HG02938 (cell line): ENCODE results near the gene LILRB4.
"Not testable (repeated sequence)": the region's sequence is repeated elsewhere in the genome, so short reads cannot be mapped to it uniquely, and the experiment has no call there.

Experiments used
- ATAC-seq: cut with Tn5 transposase; IDR thresholded peaks from one replicate; pipeline ENCODE4 v1.9.1; 2021; ENCODE audit warnings: mild to moderate bottlenecking, moderate library complexity; ENCODE audit not compliant: unreplicated experiment

LILRB4 gene

GRCh38 chr19:54662730-54663129 lies at the start of gene LILRB4:
Gene LILRB4, plus strand, starts transcription at chr19:54662985. Its CDS starts 49 bp downstream, at chr19:54663034.
- no peak for ATAC-seq

DNA sequence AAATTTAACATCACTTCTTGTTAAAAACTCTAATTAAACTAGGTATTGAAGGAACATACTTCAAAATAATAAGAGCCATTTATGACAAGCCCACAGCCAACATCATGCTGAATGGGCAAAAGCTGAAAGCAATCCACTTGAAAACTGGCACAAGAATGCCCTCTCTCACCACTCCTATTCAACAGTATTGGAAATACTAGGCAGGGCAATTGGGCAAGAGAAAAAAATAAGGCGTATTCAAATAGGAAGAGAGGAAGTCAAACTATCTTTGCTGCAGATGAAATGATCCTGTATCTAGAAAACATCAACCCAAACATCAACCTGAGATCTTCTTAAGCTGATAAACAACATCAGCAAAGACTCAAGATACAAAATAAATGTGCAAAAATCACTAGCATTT lies 48.1 kb upstream of the LILRB4 start:
- ATAC-seq = no peak

DNA sequence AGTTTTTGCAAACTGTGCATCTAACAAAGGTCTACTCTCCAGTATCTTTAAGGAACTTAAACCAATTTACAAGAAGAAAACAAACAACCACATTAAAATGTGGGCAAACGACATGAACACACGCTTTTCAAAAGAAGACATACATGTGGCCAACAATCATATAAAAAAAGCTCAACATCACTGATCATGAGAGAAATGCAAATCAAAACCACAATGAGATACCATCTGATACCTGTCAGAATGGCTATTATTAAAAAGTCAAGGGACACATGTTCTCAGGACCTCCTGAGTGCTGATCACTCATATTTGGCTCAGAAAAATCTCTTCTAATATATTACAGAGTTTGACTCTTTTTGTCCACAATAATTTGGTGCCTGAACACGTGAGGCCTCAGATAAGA lies 46.7 kb upstream of the LILRB4 start:
- no peak for ATAC-seq

DNA sequence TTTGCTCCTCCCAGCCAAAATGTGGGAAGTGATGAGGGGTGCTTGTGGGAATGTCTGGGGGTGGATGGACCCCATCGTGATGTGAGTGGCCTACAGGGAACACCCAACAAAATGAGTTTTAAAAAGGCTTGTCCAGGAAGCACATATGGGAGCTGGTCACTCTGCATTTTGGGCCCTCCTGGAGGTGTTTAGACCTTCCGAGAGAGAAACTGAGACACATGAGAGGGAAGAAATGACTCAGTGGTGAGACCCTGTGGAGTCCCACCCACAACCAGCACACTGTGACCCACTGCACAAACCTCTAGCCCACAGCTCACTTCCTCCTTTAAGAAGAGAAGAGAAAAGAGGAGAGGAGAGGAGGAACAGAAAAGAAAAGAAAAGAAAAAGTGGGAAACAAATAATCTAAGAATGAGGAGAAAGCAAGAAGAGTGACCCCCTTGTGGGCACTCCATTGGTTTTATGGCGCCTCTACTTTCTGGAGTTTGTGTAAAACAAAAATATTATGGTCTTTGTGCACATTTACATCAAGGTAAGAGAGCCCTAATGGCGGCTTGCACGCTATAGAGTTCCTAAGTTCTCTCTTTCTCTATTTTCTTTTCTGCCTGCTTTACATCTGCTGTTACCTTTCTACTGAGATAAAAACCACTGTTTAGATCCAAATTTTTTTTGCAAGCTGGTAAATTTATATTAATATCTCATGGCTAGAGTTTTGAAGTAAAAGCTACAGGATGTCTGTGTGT lies 45.8 kb upstream of the LILRB4 start:
- ATAC-seq = peak; percentile 85

- no peak for ATAC-seq
Measured at GRCh38 chr19:54620464-54620863, 42.3 kb upstream of the LILRB4 start.

- ATAC-seq = no peak
Measured at GRCh38 chr19:54622431-54622830, 40.4 kb upstream of the LILRB4 start.

DNA sequence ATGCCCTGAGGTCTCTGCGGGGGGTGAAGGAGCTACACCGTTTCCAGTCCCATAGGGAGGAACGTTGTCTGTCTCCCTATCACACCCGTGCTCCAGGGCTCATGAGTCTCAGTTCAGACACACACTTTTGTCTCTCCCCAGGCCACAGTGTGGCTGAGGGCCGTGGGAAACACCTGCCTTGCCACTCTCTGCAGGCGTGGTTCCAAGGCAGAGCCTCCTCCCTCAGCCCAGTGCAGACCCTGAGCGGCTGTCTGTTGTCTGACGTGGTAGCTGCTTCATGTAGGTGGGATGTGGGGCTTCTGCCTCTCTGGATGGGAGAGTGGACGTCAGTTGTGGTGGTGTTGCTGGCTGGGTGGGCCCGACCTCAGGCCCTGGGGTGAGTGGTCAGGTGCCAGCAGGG lies 38.6 kb upstream of the LILRB4 start:
- ATAC-seq = not testable (repeated sequence)

DNA sequence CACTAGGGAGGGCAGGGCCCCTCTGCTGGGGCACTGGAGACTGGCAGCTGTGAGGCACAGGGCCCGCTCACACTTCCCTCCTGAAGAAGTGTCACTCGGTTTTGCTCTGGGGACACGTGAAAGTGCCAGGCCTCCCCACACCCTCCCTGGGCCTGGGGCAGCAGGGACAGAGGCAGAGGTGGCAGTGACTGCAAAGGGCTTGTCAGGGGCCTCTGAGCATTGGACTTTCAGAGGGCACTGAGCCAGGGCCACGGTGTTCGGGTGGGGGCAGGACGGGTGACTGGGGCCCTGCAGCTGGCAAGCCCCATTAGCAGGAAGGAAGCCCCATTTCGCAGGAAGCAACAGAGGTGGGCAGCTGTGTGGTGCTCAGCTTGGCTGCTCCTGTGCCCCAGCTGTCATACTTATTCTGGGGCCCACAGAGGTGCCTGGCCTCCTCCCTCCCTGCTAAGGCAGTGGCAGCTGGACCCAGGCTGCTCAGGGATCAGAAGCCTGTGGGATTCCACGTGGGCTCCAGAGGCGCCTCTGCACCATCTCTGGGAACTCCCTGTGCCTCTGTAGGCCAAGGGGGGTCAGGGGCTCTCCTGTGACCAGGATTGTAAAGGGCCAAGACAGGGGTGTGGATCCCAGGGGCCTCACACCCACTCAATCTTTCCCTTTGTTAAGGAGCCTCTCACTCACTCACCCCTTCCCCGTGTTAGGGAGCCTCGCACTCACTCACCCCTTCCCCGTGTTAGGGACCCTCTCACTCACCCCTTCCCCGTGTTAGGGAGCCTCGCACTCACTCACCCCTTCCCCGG lies 37.7 kb upstream of the LILRB4 start:
- not testable (repeated sequence) for ATAC-seq

DNA sequence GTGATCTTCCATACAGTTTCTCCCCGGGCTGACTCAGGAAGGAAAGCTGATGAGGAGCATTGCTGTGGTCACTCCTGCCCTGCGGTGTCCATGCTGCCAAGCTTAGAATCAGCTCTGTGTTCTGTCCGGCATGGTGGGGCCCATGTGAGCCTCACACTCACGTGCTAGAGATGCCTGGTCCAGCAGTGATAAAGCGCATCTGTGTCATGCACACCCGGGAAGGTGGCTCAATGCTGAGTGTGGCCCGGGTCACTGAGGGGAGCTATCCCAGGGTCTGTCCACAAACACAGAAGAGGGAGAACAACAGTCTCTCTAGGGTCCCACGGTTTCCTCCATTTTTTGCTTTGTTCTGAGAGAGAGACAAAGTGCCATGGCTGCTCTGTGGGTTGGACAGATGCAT lies 36.0 kb upstream of the LILRB4 start:
- ATAC-seq = no peak

DNA sequence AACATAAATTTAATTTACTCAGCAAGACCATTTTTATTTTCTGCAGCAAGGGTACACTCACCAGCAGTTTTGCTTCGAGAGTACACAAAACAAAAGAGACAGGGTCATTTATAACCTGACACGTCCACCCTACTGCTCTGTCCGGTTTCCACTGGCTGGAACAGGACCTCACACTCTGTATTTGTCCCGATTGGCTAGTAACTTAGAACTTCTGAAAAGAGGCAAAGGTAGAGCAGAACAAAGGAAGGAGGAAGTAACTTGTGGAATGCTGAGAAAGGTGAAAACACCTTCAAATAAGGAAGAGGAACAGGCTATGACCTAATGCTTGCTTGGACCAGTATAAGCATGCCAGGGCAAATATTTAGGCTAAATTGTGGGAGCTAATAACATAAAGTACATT lies 34.9 kb upstream of the LILRB4 start:
- not testable (repeated sequence) for ATAC-seq

DNA sequence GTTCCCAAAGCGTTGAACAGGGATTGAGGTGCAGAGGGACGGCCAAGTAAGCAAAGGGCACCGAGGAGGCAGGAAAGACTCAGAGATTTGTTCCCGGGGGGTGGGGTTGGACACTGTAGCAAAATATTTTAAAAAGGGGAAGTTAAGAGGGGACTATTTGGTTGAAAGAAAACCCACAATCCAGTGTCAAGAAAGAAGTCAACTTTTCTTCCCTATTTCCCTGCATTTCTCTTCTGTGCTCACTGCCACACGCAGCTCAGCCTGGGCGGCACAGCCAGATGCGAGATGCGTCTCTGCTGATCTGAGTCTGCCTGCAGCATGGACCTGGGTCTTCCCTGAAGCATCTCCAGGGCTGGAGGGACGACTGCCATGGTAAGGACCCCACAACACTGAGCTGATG lies 32.5 kb upstream of the LILRB4 start, which contains the start of gene LILRB1:
Gene LILRB1, plus strand, starts transcription at position 223 of the 400 bp plus-strand sequence. CDS start 590 bp downstream, outside the sequence.
- not testable (repeated sequence) for ATAC-seq

- no peak for ATAC-seq
Measured at GRCh38 chr19:54630782-54631181, 32.0 kb upstream of the LILRB4 start.

GRCh38 chr19:54631489-54632337 lies 31.1 kb upstream of the LILRB4 start:
- ATAC-seq = not testable (repeated sequence)

DNA sequence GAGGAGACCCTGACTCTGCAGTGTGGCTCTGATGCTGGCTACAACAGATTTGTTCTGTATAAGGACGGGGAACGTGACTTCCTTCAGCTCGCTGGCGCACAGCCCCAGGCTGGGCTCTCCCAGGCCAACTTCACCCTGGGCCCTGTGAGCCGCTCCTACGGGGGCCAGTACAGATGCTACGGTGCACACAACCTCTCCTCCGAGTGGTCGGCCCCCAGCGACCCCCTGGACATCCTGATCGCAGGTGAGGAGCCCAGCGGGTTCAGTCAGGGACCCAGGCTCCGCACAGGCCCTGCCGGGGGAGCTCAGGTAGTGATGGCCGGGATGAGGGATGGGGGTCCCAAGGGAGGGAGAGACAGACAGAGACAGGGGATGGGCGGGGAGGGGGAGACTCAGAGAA lies 30.3 kb upstream of the LILRB4 start:
- not testable (repeated sequence) for ATAC-seq

DNA sequence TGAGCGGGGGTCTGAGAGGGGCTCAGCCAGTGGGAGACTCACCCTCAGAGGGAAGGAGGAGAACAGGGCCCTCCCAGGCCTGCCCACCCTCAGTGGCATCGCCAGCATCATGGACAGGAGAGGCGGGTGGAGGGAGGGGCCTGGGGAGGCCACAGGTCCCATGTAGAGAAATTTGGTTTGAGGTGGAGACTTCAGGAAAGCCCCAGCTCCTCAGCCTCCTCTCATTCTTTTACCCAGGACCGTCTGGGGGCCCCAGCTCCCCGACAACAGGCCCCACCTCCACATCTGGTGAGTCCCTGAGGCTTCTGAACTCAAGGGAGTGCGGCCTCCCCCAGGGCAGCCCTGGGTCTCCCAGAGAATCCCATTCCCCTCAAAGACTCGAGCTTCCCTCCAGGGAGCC lies 29.4 kb upstream of the LILRB4 start:
- ATAC-seq = no peak

DNA sequence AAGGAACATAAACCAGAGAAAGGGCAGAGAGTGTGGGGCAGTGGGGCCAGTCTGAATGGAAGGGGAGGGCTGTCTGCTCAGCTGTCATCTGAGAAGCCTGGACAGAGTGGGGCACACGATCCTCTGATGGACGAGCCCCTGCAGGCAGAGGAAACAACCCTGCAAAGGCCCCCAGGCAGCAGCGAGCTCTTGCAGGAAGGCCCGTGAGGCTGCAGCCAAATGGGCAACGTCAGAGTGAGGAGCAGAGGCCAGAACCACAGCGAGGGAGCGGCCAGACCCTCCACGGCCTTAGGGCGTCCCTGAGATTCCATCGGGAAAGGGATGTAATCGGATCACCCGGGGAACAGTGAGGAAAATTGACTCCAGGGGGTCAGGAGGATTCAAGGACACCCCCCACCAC lies 26.7 kb upstream of the LILRB4 start:
- not testable (repeated sequence) for ATAC-seq

- no peak for ATAC-seq
Measured at GRCh38 chr19:54638683-54639082, 24.1 kb upstream of the LILRB4 start.

DNA sequence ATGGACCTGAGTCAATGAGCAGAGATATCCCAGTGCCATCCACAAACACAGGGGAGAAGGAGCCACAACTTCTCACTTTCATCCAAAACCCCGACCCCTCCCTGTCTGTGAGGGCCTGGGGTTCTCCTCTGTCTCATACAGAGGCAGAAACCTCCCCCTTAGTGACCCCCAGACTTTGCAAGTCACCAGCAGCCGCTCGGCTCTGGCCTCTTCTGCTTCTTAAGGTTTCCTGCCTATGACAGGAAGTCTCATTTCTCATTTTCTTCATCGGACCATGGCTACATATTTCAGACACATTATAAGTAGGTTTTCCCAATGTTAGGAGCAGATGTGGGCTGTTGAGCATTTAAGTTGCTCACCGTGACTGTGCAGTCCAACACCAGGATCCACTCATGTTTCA lies 19.8 kb upstream of the LILRB4 start:
- not testable (repeated sequence) for ATAC-seq

GRCh38 chr19:54643583-54643982 lies 19.2 kb upstream of the LILRB4 start:
- ATAC-seq = not testable (repeated sequence)

- ATAC-seq = no peak
Measured at GRCh38 chr19:54644056-54644455, 18.7 kb upstream of the LILRB4 start.

GRCh38 chr19:54646331-54646841 lies 16.4 kb upstream of the LILRB4 start:
- ATAC-seq = no peak
